ENCODE data around the gene SLC16A13. TPM values are rescaled to one million over a fixed set of nuclear protein-coding genes. Genes with fewer than 3 reads are reported as not detected.
"Not testable (repeated sequence)": the region's sequence is repeated elsewhere in the genome, so short reads cannot be mapped to it uniquely, and the experiment has no call there.

SLC16A13 gene
- total and polyA plus RNA-seq, 5 donors from 2014 or later: 1.1 to 3.8 (median 1.6) TPM

DNA sequence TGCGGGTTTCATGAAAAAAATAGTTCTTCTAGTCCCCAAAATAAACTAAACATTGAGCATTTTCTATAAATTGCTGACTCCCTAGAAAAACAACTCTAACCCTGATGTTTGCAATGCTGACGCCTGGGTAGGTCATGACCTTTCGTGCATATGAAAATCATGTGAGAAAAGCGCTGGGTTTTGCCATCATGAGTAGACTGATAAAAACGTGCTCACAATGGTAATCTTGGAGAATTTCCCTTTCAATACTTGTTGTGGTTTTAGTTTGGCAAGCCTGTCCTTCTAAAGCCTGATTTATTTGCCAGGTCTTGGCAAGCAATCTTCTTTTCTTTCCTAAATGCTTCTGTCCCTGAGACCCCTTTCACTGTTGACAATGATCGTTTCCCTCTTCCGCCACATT lies 48.3 kb downstream of the SLC16A13 start:
- Histone ChIP-seq H3K9me3 (ENCODE audit: control insufficient read depth in 2 of 2, low read length in 2 of 2) (no peaks in the 10 kb centered on the region), H3K4me1 (ENCODE audit: control insufficient read depth, insufficient read depth, low read length, poor library complexity, severe bottlenecking) (peaks cover 12% of the 10 kb centered on the region), H3K36me3 (ENCODE audit: control insufficient read depth, insufficient read depth, low read length) (no peaks in the 10 kb centered on the region), H3K4me3 (ENCODE audit: low read depth, low read length) (no peak overlapping the region), H3K27me3 (ENCODE audit: control insufficient read depth, insufficient read depth, low read length) (peaks cover 4% of the 10 kb centered on the region), H3K27ac (ENCODE audit: insufficient read depth, low read length, poor library complexity, severe bottlenecking) (no peak overlapping the region)
- H3K4me3 Mint-ChIP-seq: peak overlapping the region in 1 of 4 donors; percentile 77
- ATAC-seq (ENCODE audit: low read depth in 2 of 2) (no peak), DNase-seq (no peak)
- H3K27ac Mint-ChIP-seq: no peak overlapping the region
- H3K9me3 Mint-ChIP-seq: no peaks in the 10 kb centered on the region
- H3K27me3 Mint-ChIP-seq: peaks cover 46% of the 10 kb centered on the region
- H3K36me3 Mint-ChIP-seq: no peaks in the 10 kb centered on the region
- peaks cover 0 to 24% (median 12%) of the 10 kb centered on the region in 4 donors for H3K4me1 Mint-ChIP-seq

- H3K4me3 Mint-ChIP-seq; H3K27ac Mint-ChIP-seq; DNase-seq; H3K36me3 ChIP-seq (ENCODE audit: control insufficient read depth, insufficient read depth, low read length); H3K4me1 ChIP-seq (ENCODE audit: control insufficient read depth, insufficient read depth, low read length, poor library complexity, severe bottlenecking); H3K9me3 Mint-ChIP-seq; H3K36me3 Mint-ChIP-seq; H3K9me3 ChIP-seq (ENCODE audit: control insufficient read depth in 2 of 2, low read length in 2 of 2); H3K27ac ChIP-seq (ENCODE audit: insufficient read depth, low read length, poor library complexity, severe bottlenecking); H3K27me3 ChIP-seq (ENCODE audit: control insufficient read depth, insufficient read depth, low read length); H3K4me3 ChIP-seq (ENCODE audit: low read depth, low read length); ATAC-seq (ENCODE audit: low read depth in 2 of 2): not testable (repeated sequence)
- peaks cover 49% of the 10 kb centered on the region for H3K27me3 Mint-ChIP-seq
- peaks cover 0 to 12% (median 5%) of the 10 kb centered on the region in 4 donors for H3K4me1 Mint-ChIP-seq
Observed at GRCh38 chr17:7088442-7088841, 52.6 kb downstream of the SLC16A13 start.

- H3K36me3 ChIP-seq (ENCODE audit: control insufficient read depth, insufficient read depth, low read length); H3K9me3 Mint-ChIP-seq; H3K4me1 Mint-ChIP-seq; DNase-seq; H3K9me3 ChIP-seq (ENCODE audit: control insufficient read depth in 2 of 2, low read length in 2 of 2); ATAC-seq (ENCODE audit: low read depth in 2 of 2); H3K27ac Mint-ChIP-seq; H3K4me3 ChIP-seq (ENCODE audit: low read depth, low read length); H3K27ac ChIP-seq (ENCODE audit: insufficient read depth, low read length, poor library complexity, severe bottlenecking); H3K4me3 Mint-ChIP-seq; H3K27me3 ChIP-seq (ENCODE audit: control insufficient read depth, insufficient read depth, low read length); H3K36me3 Mint-ChIP-seq; H3K4me1 ChIP-seq (ENCODE audit: control insufficient read depth, insufficient read depth, low read length, poor library complexity, severe bottlenecking): not testable (repeated sequence)
- peaks cover 48% of the 10 kb centered on the region for H3K27me3 Mint-ChIP-seq
Observed at GRCh38 chr17:7089570-7089969, 53.8 kb downstream of the SLC16A13 start.

Other genes starting within 250 kb of the SLC16A13 start
- not detected for gene TEKT1, start 204.3 kb upstream of the SLC16A13 start, total RNA-seq
- gene TEKT1, start 204.3 kb upstream of the SLC16A13 start, polyA plus RNA-seq: not detected
- 2.7 TPM for gene ALOX12, start 40.0 kb upstream of the SLC16A13 start, total RNA-seq
- under 1 TPM; 0.18 to 0.88 (median 0.20) TPM for gene ALOX12, start 40.0 kb upstream of the SLC16A13 start, polyA plus RNA-seq
- gene RNASEK, start 23.4 kb upstream of the SLC16A13 start, total RNA-seq: 128 TPM
- 100 to 1,000 TPM; 556 to 649 (median 611) TPM for gene RNASEK, start 23.4 kb upstream of the SLC16A13 start, polyA plus RNA-seq
- 0.42 TPM for gene BCL6B, start 13.0 kb upstream of the SLC16A13 start, total RNA-seq
- gene BCL6B, start 13.0 kb upstream of the SLC16A13 start, polyA plus RNA-seq: not detected
- gene SLC16A11, start 8.1 kb downstream of the SLC16A13 start, total RNA-seq: 0.39 TPM
- 1 to 10 TPM in 1 of 4 donors, under 1 TPM in 2, not detected in 1; 0.30 to 1.2 (median 0.67) TPM for gene SLC16A11, start 8.1 kb downstream of the SLC16A13 start, polyA plus RNA-seq
- not detected for gene CLEC10A, start 44.2 kb downstream of the SLC16A13 start, total RNA-seq
- gene CLEC10A, start 44.2 kb downstream of the SLC16A13 start, polyA plus RNA-seq: not detected
- gene ASGR2, start 78.8 kb downstream of the SLC16A13 start, total RNA-seq: not detected
- gene ASGR2, start 78.8 kb downstream of the SLC16A13 start, polyA plus RNA-seq: not detected
- not detected for gene ASGR1, start 143.4 kb downstream of the SLC16A13 start, total RNA-seq
- gene ASGR1, start 143.4 kb downstream of the SLC16A13 start, polyA plus RNA-seq: under 1 TPM in 1 of 4 donors, not detected in 3; 0.24 TPM
- gene DLG4, start 183.8 kb downstream of the SLC16A13 start, total RNA-seq: 2.9 TPM
- under 1 TPM; 0.22 to 0.73 (median 0.42) TPM for gene DLG4, start 183.8 kb downstream of the SLC16A13 start, polyA plus RNA-seq
- gene ACADVL, start 183.9 kb downstream of the SLC16A13 start, total RNA-seq: 277 TPM
- gene ACADVL, start 183.9 kb downstream of the SLC16A13 start, polyA plus RNA-seq: 10 to 100 TPM; 73.6 to 92.3 (median 84.9) TPM
- gene DVL2, start 198.5 kb downstream of the SLC16A13 start, total RNA-seq: 35.8 TPM
- gene DVL2, start 198.5 kb downstream of the SLC16A13 start, polyA plus RNA-seq: 10 to 100 TPM; 10.5 to 19.4 (median 15.7) TPM
- gene PHF23, start 203.4 kb downstream of the SLC16A13 start, total RNA-seq: 16.0 TPM
- gene PHF23, start 203.4 kb downstream of the SLC16A13 start, polyA plus RNA-seq: 10 to 100 TPM; 17.0 to 24.8 (median 21.2) TPM
- 227 TPM for gene GABARAP, start 206.4 kb downstream of the SLC16A13 start, total RNA-seq
- gene GABARAP, start 206.4 kb downstream of the SLC16A13 start, polyA plus RNA-seq: 1,000 to 10,000 TPM in 2 of 4 donors, 100 to 1,000 TPM in 2; 939 to 1,205 (median 986) TPM
- gene CTDNEP1, start 215.7 kb downstream of the SLC16A13 start, total RNA-seq: 114 TPM
- gene CTDNEP1, start 215.7 kb downstream of the SLC16A13 start, polyA plus RNA-seq: 10 to 100 TPM; 33.0 to 40.7 (median 38.8) TPM
- 31.6 TPM for gene ELP5, start 216.2 kb downstream of the SLC16A13 start, total RNA-seq
- 10 to 100 TPM; 54.5 to 74.0 (median 59.0) TPM for gene ELP5, start 216.2 kb downstream of the SLC16A13 start, polyA plus RNA-seq
- not detected for gene CLDN7, start 226.5 kb downstream of the SLC16A13 start, total RNA-seq
- gene CLDN7, start 226.5 kb downstream of the SLC16A13 start, polyA plus RNA-seq: 1 to 10 TPM in 2 of 4 donors, under 1 TPM in 2; 0.55 to 2.0 (median 1.3) TPM
- gene SLC2A4, start 245.7 kb downstream of the SLC16A13 start, total RNA-seq: not detected
- not detected for gene SLC2A4, start 245.7 kb downstream of the SLC16A13 start, polyA plus RNA-seq